H9 (cell line): ENCODE data around the gene EPN3. TPM values are rescaled to one million over a fixed set of nuclear protein-coding genes. Genes with fewer than 3 reads are reported as not detected.

Experiments
- DNase-seq: peaks from one replicate; pipeline ENCODE4 v3.0.0-alpha.2; 2017
- H2AFZ ChIP-seq: one replicate; pipeline ENCODE4 v1.6.1; 2013; ENCODE audit warnings: mild to moderate bottlenecking, low read length, control low read depth, moderate library complexity
- H2AK5ac ChIP-seq: 2 replicates; pipeline ENCODE4 v1.6.1; 2013; ENCODE audit warnings: low read length, control low read depth, mixed read lengths; ENCODE audit not compliant: insufficient read length
- H2BK120ac ChIP-seq: one replicate; pipeline ENCODE4 v1.6.1; 2013; ENCODE audit warnings: low read depth, mild to moderate bottlenecking, low read length, control low read depth, inconsistent platforms; ENCODE audit not compliant: poor library complexity, severe bottlenecking
- H2BK12ac ChIP-seq: 2 replicates; pipeline ENCODE4 v1.6.1; 2013; ENCODE audit warnings: low read length, control low read depth, mixed read lengths, low read depth; ENCODE audit not compliant: insufficient read length
- H2BK15ac ChIP-seq: 2 replicates; pipeline ENCODE4 v1.6.1; 2013; ENCODE audit warnings: low read depth, low read length, control low read depth
- H2BK20ac ChIP-seq: one replicate; pipeline ENCODE4 v1.6.1; 2013; ENCODE audit warnings: low read depth, mild to moderate bottlenecking, low read length, control low read depth, inconsistent platforms; ENCODE audit not compliant: poor library complexity, severe bottlenecking
- H2BK5ac ChIP-seq: 2 replicates; pipeline ENCODE4 v1.6.1; 2013; ENCODE audit warnings: low read length, control low read depth, mixed read lengths; ENCODE audit not compliant: insufficient read length
- H3K14ac ChIP-seq: 2 replicates; pipeline ENCODE4 v1.6.1; 2013; ENCODE audit warnings: low read length, control low read depth; ENCODE audit not compliant: insufficient read depth
- H3K18ac ChIP-seq: 2 replicates; pipeline ENCODE4 v1.6.1; 2013; ENCODE audit warnings: low read depth, mild to moderate bottlenecking, mixed read lengths, low read length, control low read depth; ENCODE audit not compliant: insufficient read length
- H3K23ac ChIP-seq: 2 replicates; pipeline ENCODE4 v1.6.1; 2013; ENCODE audit warnings: low read length, control low read depth, mixed read lengths, low read depth; ENCODE audit not compliant: insufficient read length
- H3K23me2 ChIP-seq: 2 replicates; pipeline ENCODE4 v1.6.1; 2013; ENCODE audit warnings: low read depth, mild to moderate bottlenecking, mixed read lengths, low read length, control low read depth; ENCODE audit not compliant: insufficient read length, poor library complexity, severe bottlenecking
- H3K27ac ChIP-seq: 2 replicates; pipeline ENCODE4 v1.5.1; 2013; ENCODE audit warnings: low read length, control low read depth, mixed read lengths, low read depth; ENCODE audit not compliant: insufficient read length
- H3K27me3 ChIP-seq: 2 replicates; pipeline ENCODE4 v1.6.1; 2013; ENCODE audit warnings: low read length, control low read depth, inconsistent platforms; ENCODE audit not compliant: insufficient read depth
- H3K4ac ChIP-seq: 2 replicates; pipeline ENCODE4 v1.6.1; 2013; ENCODE audit warnings: low read depth, mild to moderate bottlenecking, control low read depth, inconsistent platforms, low read length, moderate library complexity
- H3K4me1 ChIP-seq: 2 replicates; pipeline ENCODE4 v1.6.1; 2013; ENCODE audit warnings: low read length, control low read depth, inconsistent platforms; ENCODE audit not compliant: insufficient read depth
- H3K4me2 ChIP-seq: 2 replicates; pipeline ENCODE4 v1.6.1; 2013; ENCODE audit warnings: low read length, control low read depth, mixed read lengths; ENCODE audit not compliant: insufficient read length, insufficient read depth
- H3K56ac ChIP-seq: 2 replicates; pipeline ENCODE4 v1.6.1; 2013; ENCODE audit warnings: low read depth, mild to moderate bottlenecking, mixed read lengths, low read length, control low read depth; ENCODE audit not compliant: insufficient read length
- H3K79me1 ChIP-seq: 2 replicates; pipeline ENCODE4 v1.6.1; 2013; ENCODE audit warnings: low read depth, mild to moderate bottlenecking, moderate library complexity, low read length, control low read depth, inconsistent platforms; ENCODE audit not compliant: insufficient read depth, poor library complexity, severe bottlenecking
- H3K79me2 ChIP-seq: 2 replicates; pipeline ENCODE4 v1.6.1; 2013; ENCODE audit warnings: low read length, control low read depth, inconsistent platforms; ENCODE audit not compliant: insufficient read depth
- H3K9ac ChIP-seq: 2 replicates; pipeline ENCODE4 v1.6.1; 2013; ENCODE audit warnings: low read length, control low read depth, mixed read lengths; ENCODE audit not compliant: insufficient read length; ENCODE audit errors: extremely low read depth
- H3K9me3 ChIP-seq: one replicate; pipeline ENCODE4 v1.6.1; 2013; ENCODE audit warnings: low read depth, low read length, inconsistent platforms; ENCODE audit not compliant: control insufficient read depth
- H3T11ph ChIP-seq: one replicate; pipeline ENCODE4 v1.6.1; 2013; ENCODE audit warnings: mild to moderate bottlenecking, low read length, control low read depth, inconsistent platforms
- H4K20me1 ChIP-seq: one replicate; pipeline ENCODE4 v1.6.1; 2013; ENCODE audit not compliant: control insufficient read depth, insufficient read length, insufficient read depth
- H4K5ac ChIP-seq: 2 replicates; pipeline ENCODE4 v1.6.1; 2013; ENCODE audit warnings: low read depth, mild to moderate bottlenecking, mixed read lengths, low read length, control low read depth; ENCODE audit not compliant: insufficient read length
- H4K8ac ChIP-seq: replicated peaks from 2 replicates; pipeline ENCODE4 v1.6.1; 2013; ENCODE audit warnings: low read length, control low read depth, mixed read lengths, low read depth; ENCODE audit not compliant: insufficient read length
- H4K91ac ChIP-seq: 2 replicates; pipeline ENCODE4 v1.6.1; 2013; ENCODE audit warnings: low read depth, mild to moderate bottlenecking, moderate library complexity, mixed read lengths, low read length, control low read depth; ENCODE audit not compliant: insufficient read length
- H3K27ac Mint-ChIP-seq, 3 experiments: 2 replicates in 2 of 3; 3 replicates in 1 of 3; pipeline ENCODE4 v1.8.0; 2020 to 2021; ENCODE audit warnings: mixed read lengths in 3 of 3, mild to moderate bottlenecking in 1 of 3, moderate library complexity in 1 of 3
- H3K27me3 Mint-ChIP-seq: 2 replicates; pipeline ENCODE4 v1.8.0; 2021; ENCODE audit warnings: low read depth, mild to moderate bottlenecking, moderate library complexity, mixed read lengths
- H3K36me3 Mint-ChIP-seq, 3 experiments: 2 replicates in 2 of 3; 3 replicates in 1 of 3; pipeline ENCODE4 v1.8.0; 2020 to 2021; ENCODE audit warnings: low read depth in 3 of 3, mixed read lengths in 3 of 3; ENCODE audit not compliant: insufficient read depth in 1 of 3
- H3K4me1 Mint-ChIP-seq, 2 experiments: 2 replicates each; pipeline ENCODE4 v1.8.0; 2020; ENCODE audit warnings: mixed read lengths in 2 of 2
- H3K4me3 Mint-ChIP-seq, 2 experiments: 2 replicates in 1 of 2; 3 replicates in 1 of 2; pipeline ENCODE4 v1.8.0; 2020 to 2021; ENCODE audit warnings: mild to moderate bottlenecking in 2 of 2, mixed read lengths in 2 of 2, moderate library complexity in 1 of 2
- H3K9me3 Mint-ChIP-seq, 2 experiments: 2 replicates in 1 of 2; 3 replicates in 1 of 2; pipeline ENCODE4 v1.8.0; 2020; ENCODE audit warnings: mild to moderate bottlenecking in 2 of 2, mixed read lengths in 2 of 2, moderate library complexity in 1 of 2
- CTCF ChIP-seq: fragments of 200-600 bp; sonication (generic); conservative IDR thresholded peaks from 3 replicates; pipeline ENCODE4 v1.8.0; 2021; ENCODE audit warnings: antibody characterized with exemption, mild to moderate bottlenecking
- WGBS: extraction: QIAGEN DNeasy Blood & Tissue Kit; methylation state at CpG from one replicate; pipeline ENCODE4 v1.1.7; 2013; ENCODE audit warnings: missing lambda C conversion rate, low lambda C conversion rate, mixed read lengths; ENCODE audit not compliant: insufficient read length; ENCODE audit errors: extremely low coverage; 5-methylcytosine and 5-hydroxymethylcytosine counted together
- total RNA-seq: library from RNA; stranded (reverse); gene quantifications from 2 replicates; pipeline ENCODE4 v1.2.1, GENCODE V29; 2021

Gene EPN3
- total RNA-seq, 1 experiment from 2014 or later = 1.9 TPM

- H3K4me1 Mint-ChIP-seq = peaks cover 8% of the 10 kb centered on the region in 2 experiments
- no CpG with 5 or more reads among the region's 9 CpGs for WGBS
- no peak for DNase-seq
Observed at GRCh38 chr17:50502301-50502990, 30.1 kb upstream of the EPN3 start.

More at GRCh38 chr17:50502301-50502990, 30.1 kb upstream of the EPN3 start:
- H3K4me3 Mint-ChIP-seq = no peak overlapping the region
- H3K4ac ChIP-seq = no peak overlapping the region
- no peaks in the 10 kb centered on the region for H3K79me1 ChIP-seq
- no peak overlapping the region for H2BK15ac ChIP-seq
- H3K27me3 Mint-ChIP-seq = peaks cover 9% of the 10 kb centered on the region; the same call in 1 of the 2 replicates
- no peak overlapping the region for H2BK12ac ChIP-seq
- H4K20me1 ChIP-seq = no peaks in the 10 kb centered on the region
- no peak overlapping the region for H3T11ph ChIP-seq
- no peak overlapping the region for H4K8ac ChIP-seq
- H4K5ac ChIP-seq = no peak overlapping the region
- H3K36me3 Mint-ChIP-seq = no peaks in the 10 kb centered on the region
- no peak overlapping the region for H3K27ac ChIP-seq
- H3K14ac ChIP-seq = no peak overlapping the region
- no peaks in the 10 kb centered on the region for H3K9me3 Mint-ChIP-seq
- H2AFZ ChIP-seq = no peak overlapping the region
- no peaks in the 10 kb centered on the region for H3K23me2 ChIP-seq
- no peaks in the 10 kb centered on the region; the same call in none of the 2 replicates for H3K27me3 ChIP-seq
- no peak overlapping the region for H3K4me2 ChIP-seq
- no peak overlapping the region for H2AK5ac ChIP-seq
- H3K4me1 ChIP-seq = peaks cover 3% of the 10 kb centered on the region; the same call in 1 of the 2 replicates
- no peak for TF ChIP-seq CTCF
- no peak overlapping the region for H2BK20ac ChIP-seq
- no peak overlapping the region for H3K18ac ChIP-seq
- no peaks in the 10 kb centered on the region for H3K9me3 ChIP-seq
- H3K56ac ChIP-seq = no peak overlapping the region
- no peaks in the 10 kb centered on the region for H3K79me2 ChIP-seq
- H4K91ac ChIP-seq = no peak overlapping the region
- no peak overlapping the region for H2BK120ac ChIP-seq
- no peak overlapping the region for H3K23ac ChIP-seq
- H3K27ac Mint-ChIP-seq = peak overlapping the region in 1 of 3 experiments; percentile 22; a peak in 1 of 7 replicates
- H2BK5ac ChIP-seq = no peak overlapping the region
- no peak overlapping the region for H3K9ac ChIP-seq
